Measurements from ENCODE around the gene C4orf50. TPM values are rescaled to one million over a fixed set of nuclear protein-coding genes. Genes with fewer than 3 reads are reported as not detected.
A peak's percentile ranks its signal among the peaks of the same experiment; 100 is the strongest.
"Not testable (repeated sequence)": the region's sequence is repeated elsewhere in the genome, so short reads cannot be mapped to it uniquely, and the experiment has no call there.

C4orf50 gene
- polyA plus RNA-seq, 1 donor from 2014 or later, result 1.6 TPM

DNA sequence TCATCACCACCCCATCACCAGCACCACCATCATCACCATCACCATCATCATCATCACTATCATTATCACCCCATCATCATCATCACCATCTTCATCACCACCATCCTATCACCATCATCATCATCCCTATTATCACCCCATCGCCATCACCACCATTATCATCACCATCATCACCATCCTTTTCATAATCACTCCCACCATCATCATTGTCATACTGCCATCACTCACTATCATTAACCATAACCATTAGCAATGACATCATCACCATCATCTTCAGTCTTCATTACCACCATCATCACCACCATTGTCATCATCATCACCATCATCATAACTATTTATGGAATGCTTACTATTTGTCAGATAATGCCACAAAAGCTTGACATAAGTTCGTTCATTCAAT, 161.0 kb downstream of the C4orf50 start:
- no peak overlapping the region for H3K4me2 ChIP-seq (ENCODE audit: low read length)
- H3K27me3 ChIP-seq (ENCODE audit: insufficient read depth, low read depth, low read length), result no peaks in the 10 kb centered on the region
- peaks cover 31% of the 10 kb centered on the region for H3K36me3 ChIP-seq (ENCODE audit: insufficient read depth, low read length)
- H3K9me3 ChIP-seq (ENCODE audit: low read length), result no peaks in the 10 kb centered on the region
- H4K20me1 ChIP-seq (ENCODE audit: insufficient read depth), result peaks cover 29% of the 10 kb centered on the region
- H3K9ac ChIP-seq (ENCODE audit: low read length), result no peak overlapping the region
- TF ChIP-seq SMC3 (conservative IDR thresholded peaks at IDR 0.05; ENCODE audit: poor library complexity) (no peak), EZH2 (IDR thresholded peaks at IDR 0.05; ENCODE audit: borderline replicate concordance, insufficient read depth, low read length, poor library complexity, severe bottlenecking) (no peak), RAD21 (conservative IDR thresholded peaks at IDR 0.05) (no peak)
- H3F3A ChIP-seq (ENCODE audit: insufficient read depth, low read length, poor library complexity, severe bottlenecking), result no peaks in the 10 kb centered on the region
- H3K4me3 ChIP-seq (ENCODE audit: low read length), result no peak overlapping the region
- H3K9me2 ChIP-seq (ENCODE audit: insufficient read depth, low read length), result no peaks in the 10 kb centered on the region
- H3K79me2 ChIP-seq (replicated peaks; ENCODE audit: insufficient read depth, low read length), result peaks cover 53% of the 10 kb centered on the region
- H3K27ac ChIP-seq (ENCODE audit: low read length), result no peak overlapping the region
- H2AFZ ChIP-seq (ENCODE audit: low read depth, low read length), result no peak overlapping the region

DNA sequence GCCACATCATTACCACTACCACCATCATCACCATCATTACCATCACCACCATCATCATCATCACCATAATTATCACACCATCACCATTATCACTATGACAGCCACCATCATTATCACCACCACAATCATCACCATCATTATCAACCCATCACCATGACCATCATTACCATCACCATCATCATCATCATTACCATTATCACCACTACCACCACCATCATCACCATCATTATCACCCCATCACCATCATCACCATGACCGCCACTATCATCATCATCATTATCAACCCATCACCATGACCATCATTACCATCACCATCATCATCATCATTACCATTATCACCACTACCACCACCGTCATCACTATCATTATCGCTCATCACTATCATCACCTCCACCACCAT, 161.9 kb downstream of the C4orf50 start:
- not testable (repeated sequence) for H3K4me2 ChIP-seq (ENCODE audit: low read length); H3K27me3 ChIP-seq (ENCODE audit: insufficient read depth, low read depth, low read length); H3K9me3 ChIP-seq (ENCODE audit: low read length); H3K9ac ChIP-seq (ENCODE audit: low read length); H3K27ac ChIP-seq (ENCODE audit: low read length); H3K4me3 ChIP-seq (ENCODE audit: low read length); H2AFZ ChIP-seq (ENCODE audit: low read depth, low read length); H3F3A ChIP-seq (ENCODE audit: insufficient read depth, low read length, poor library complexity, severe bottlenecking); H3K9me2 ChIP-seq (ENCODE audit: insufficient read depth, low read length)
- Histone ChIP-seq H3K36me3 (ENCODE audit: insufficient read depth, low read length) (peaks cover 31% of the 10 kb centered on the region), H3K79me2 (replicated peaks; ENCODE audit: insufficient read depth, low read length) (peaks cover 46% of the 10 kb centered on the region), H4K20me1 (ENCODE audit: insufficient read depth) (peaks cover 21% of the 10 kb centered on the region)

DNA sequence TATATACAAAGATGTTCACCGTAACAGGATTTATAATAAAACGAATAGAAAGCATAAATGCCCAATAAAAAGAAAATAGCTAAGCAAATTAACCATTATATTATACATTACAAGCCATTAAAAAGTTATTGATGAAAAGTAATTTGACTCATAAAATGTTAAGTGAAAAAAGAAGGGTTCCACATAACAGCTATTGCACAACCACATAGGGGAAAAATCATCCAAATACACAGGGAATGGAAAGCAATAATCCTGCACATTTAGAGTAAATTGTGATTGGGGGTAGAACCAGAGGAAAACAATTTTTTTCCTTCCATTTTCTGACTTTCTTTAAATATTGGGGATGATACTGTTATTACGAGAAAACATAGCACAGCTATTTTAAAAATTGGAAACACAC, 163.3 kb downstream of the C4orf50 start:
- H3K9ac ChIP-seq (ENCODE audit: low read length), result no peak overlapping the region
- H3K4me2 ChIP-seq (ENCODE audit: low read length), result no peak overlapping the region
- TF ChIP-seq MXI1 (conservative IDR thresholded peaks at IDR 0.05; ENCODE audit: poor library complexity, severe bottlenecking), result no peak
- TF ChIP-seq, protein P1, sequence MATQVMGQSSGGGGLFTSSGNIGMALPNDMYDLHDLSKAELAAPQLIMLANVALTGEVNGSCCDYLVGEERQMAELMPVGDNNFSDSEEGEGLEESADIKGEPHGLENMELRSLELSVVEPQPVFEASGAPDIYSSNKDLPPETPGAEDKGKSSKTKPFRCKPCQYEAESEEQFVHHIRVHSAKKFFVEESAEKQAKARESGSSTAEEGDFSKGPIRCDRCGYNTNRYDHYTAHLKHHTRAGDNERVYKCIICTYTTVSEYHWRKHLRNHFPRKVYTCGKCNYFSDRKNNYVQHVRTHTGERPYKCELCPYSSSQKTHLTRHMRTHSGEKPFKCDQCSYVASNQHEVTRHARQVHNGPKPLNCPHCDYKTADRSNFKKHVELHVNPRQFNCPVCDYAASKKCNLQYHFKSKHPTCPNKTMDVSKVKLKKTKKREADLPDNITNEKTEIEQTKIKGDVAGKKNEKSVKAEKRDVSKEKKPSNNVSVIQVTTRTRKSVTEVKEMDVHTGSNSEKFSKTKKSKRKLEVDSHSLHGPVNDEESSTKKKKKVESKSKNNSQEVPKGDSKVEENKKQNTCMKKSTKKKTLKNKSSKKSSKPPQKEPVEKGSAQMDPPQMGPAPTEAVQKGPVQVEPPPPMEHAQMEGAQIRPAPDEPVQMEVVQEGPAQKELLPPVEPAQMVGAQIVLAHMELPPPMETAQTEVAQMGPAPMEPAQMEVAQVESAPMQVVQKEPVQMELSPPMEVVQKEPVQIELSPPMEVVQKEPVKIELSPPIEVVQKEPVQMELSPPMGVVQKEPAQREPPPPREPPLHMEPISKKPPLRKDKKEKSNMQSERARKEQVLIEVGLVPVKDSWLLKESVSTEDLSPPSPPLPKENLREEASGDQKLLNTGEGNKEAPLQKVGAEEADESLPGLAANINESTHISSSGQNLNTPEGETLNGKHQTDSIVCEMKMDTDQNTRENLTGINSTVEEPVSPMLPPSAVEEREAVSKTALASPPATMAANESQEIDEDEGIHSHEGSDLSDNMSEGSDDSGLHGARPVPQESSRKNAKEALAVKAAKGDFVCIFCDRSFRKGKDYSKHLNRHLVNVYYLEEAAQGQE (IDR thresholded peaks at IDR 0.05; ENCODE audit: borderline replicate concordance), result no peak
- H3F3A ChIP-seq (ENCODE audit: insufficient read depth, low read length, poor library complexity, severe bottlenecking), result no peaks in the 10 kb centered on the region
- no peaks in the 10 kb centered on the region for H3K9me3 ChIP-seq (ENCODE audit: low read length)
- no peak overlapping the region for H3K27ac ChIP-seq (ENCODE audit: low read length)
- no peak overlapping the region for H2AFZ ChIP-seq (ENCODE audit: low read depth, low read length)
- peaks cover 26% of the 10 kb centered on the region for H3K36me3 ChIP-seq (ENCODE audit: insufficient read depth, low read length)
- H3K27me3 ChIP-seq (ENCODE audit: insufficient read depth, low read depth, low read length), result no peaks in the 10 kb centered on the region
- no peak overlapping the region for H3K4me3 ChIP-seq (ENCODE audit: low read length)
- peaks cover 18% of the 10 kb centered on the region for H4K20me1 ChIP-seq (ENCODE audit: insufficient read depth)
- no peaks in the 10 kb centered on the region for H3K9me2 ChIP-seq (ENCODE audit: insufficient read depth, low read length)
- H3K79me2 ChIP-seq (replicated peaks; ENCODE audit: insufficient read depth, low read length), result peaks cover 33% of the 10 kb centered on the region

DNA sequence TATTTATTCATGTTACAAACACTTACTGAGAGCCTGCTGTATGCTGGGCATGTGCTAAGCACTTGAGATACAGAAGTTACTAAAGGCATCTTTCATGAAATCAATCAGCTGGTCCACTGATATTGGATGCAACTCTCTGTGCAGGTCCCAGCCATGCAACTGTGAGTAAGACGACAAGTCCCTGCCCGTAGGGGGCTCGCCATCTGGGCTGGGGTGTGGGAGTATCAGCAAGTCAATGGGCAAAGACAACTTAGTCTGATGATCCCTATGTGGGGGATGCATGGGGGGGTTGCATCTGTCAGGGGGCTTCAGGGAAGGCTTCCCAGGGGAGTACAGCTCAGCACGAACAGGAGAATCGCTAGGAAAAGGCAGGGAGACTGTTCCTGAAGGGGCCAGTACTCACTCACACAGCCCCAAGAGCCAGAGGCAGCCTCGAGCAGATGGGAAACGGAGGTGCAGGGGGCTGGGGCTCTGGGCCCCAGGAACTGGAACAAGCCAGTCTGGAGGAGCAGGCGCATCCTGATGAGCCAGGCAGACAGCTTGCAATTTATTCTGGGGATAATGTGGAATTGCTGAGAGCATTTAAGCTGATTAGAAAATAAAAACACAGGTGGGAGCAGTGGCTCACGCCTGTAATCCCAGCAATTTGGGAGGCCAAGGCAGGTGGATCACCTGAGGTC, 165.6 kb downstream of the C4orf50 start:
- no peaks in the 10 kb centered on the region for H3K27me3 ChIP-seq (ENCODE audit: insufficient read depth, low read depth, low read length)
- H4K20me1 ChIP-seq (ENCODE audit: insufficient read depth), result peaks cover 4% of the 10 kb centered on the region
- H3K36me3 ChIP-seq (ENCODE audit: insufficient read depth, low read length), result peaks cover 33% of the 10 kb centered on the region
- peak overlapping the region; percentile 50 for H3K27ac ChIP-seq (ENCODE audit: low read length)
- TF ChIP-seq SMC3 (conservative IDR thresholded peaks at IDR 0.05; ENCODE audit: poor library complexity) (no peak), RAD21 (conservative IDR thresholded peaks at IDR 0.05) (no peak), EP300 (conservative IDR thresholded peaks at IDR 0.05; ENCODE audit: poor library complexity, severe bottlenecking) (no peak)
- TF ChIP-seq, protein P1 (IDR thresholded peaks at IDR 0.05; ENCODE audit: borderline replicate concordance), result no peak
- H3F3A ChIP-seq (ENCODE audit: insufficient read depth, low read length, poor library complexity, severe bottlenecking), result no peaks in the 10 kb centered on the region
- no peak overlapping the region for H3K4me2 ChIP-seq (ENCODE audit: low read length)
- H3K9ac ChIP-seq (ENCODE audit: low read length), result no peak overlapping the region
- no peaks in the 10 kb centered on the region for H3K9me3 ChIP-seq (ENCODE audit: low read length)
- no peaks in the 10 kb centered on the region for H3K9me2 ChIP-seq (ENCODE audit: insufficient read depth, low read length)
- no peak overlapping the region for H2AFZ ChIP-seq (ENCODE audit: low read depth, low read length)
- peak overlapping the region; percentile 31 for H3K4me3 ChIP-seq (ENCODE audit: low read length)
- peaks cover 21% of the 10 kb centered on the region for H3K79me2 ChIP-seq (replicated peaks; ENCODE audit: insufficient read depth, low read length)
